ENCODE data around the gene TRIM37. TPM values are rescaled to one million over a fixed set of nuclear protein-coding genes. Genes with fewer than 3 reads are reported as not detected.
A peak's percentile ranks its signal among the peaks of the same experiment; 100 is the strongest.
"Not testable (repeated sequence)": the region's sequence is repeated elsewhere in the genome, so short reads cannot be mapped to it uniquely, and the experiment has no call there.

Gene TRIM37
- total RNA-seq, 1 experiment from 2014 or later = 34.1 TPM

GRCh38 chr17:59124665-59125064 is 18.0 kb upstream of the TRIM37 start:
- DNase-seq (ENCODE audit: low spot score) = no peak
- in situ Hi-C loops (cut with HindIII; ENCODE audit: low sequenced_read_pairs) = no loop called here

DNA sequence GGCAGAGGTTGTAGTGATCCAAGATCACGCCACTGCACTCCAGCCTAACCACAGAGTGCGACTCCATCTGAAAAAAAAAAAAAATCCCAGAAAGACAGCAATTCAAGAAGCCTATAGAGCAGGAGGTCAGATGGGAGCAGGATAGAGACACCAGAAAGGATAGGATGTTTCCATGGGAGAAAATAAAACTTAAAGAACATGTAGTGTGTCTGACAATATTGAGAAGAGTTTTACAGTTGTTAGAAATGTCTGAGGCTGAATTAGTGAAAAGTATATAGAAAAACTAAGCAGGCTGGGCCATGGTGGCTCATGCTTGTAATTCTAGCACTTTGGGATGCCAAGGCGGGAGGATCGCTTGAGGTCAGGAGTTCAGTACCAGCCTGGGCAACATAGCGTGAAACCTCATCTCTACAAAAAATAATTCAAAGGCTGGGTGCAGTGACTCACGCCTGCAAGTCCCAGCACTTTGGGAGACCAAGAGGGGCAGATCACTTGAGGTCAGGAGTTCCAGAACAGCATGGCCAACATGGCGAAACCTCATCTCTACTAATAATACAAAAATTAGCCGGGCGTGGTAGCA is 15.3 kb upstream of the TRIM37 start:
- in situ Hi-C loops (cut with HindIII; ENCODE audit: low sequenced_read_pairs) = no loop called here
- DNase-seq (ENCODE audit: low spot score) = no peak

DNA sequence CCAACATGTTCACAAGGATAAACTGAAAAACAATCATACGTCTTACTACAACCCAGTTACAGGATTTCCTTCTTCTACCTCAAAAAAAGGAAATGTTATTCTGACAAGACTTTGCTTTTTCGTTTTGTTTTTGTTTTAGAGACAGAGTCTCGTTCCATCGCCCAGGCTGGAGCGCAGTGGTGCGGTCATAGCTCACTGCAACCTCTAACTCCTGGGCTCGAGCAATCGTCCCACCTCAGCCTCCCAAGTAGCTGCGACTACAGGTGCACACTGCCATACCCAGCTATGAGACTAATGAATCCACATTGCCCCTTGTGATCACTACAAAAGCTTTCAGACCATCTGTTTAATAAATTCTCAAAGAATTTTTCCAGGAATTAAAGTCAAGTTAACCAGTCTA is 8.8 kb upstream of the TRIM37 start:
- DNase-seq (ENCODE audit: low spot score) = no peak
- in situ Hi-C loops (cut with HindIII; ENCODE audit: low sequenced_read_pairs) = no loop called here

- in situ Hi-C loops (cut with HindIII; ENCODE audit: low sequenced_read_pairs) = no loop called here
- no peak for DNase-seq (ENCODE audit: low spot score)
These were observed 4.9 kb upstream of the TRIM37 start for GRCh38 chr17:59111539-59111938.

DNA sequence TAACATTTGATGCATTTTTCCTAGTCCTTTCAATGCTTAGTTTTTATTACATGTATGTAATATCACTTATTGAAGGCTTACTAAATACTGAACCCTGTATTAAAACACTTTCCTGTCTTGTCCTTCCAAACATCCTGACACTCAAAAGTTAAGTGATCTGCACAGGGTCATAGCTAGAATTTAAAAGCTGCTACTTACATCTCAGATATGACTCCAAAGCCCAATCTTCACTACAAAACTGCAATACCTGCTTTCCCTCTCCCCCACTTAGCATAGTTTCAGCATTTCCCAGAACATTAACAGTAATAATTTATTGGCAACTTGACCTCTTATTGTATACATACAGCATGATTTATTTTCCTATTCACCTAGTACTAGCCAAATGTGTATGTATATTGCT is 4.3 kb upstream of the TRIM37 start:
- in situ Hi-C loops (cut with HindIII; ENCODE audit: low sequenced_read_pairs) = no loop called here
- DNase-seq (ENCODE audit: low spot score) = no peak

GRCh38 chr17:59108400-59109102 is 1.9 kb upstream of the TRIM37 start:
- in situ Hi-C loops (cut with HindIII; ENCODE audit: low sequenced_read_pairs) = no loop called here
- no peak for DNase-seq (ENCODE audit: low spot score)

DNA sequence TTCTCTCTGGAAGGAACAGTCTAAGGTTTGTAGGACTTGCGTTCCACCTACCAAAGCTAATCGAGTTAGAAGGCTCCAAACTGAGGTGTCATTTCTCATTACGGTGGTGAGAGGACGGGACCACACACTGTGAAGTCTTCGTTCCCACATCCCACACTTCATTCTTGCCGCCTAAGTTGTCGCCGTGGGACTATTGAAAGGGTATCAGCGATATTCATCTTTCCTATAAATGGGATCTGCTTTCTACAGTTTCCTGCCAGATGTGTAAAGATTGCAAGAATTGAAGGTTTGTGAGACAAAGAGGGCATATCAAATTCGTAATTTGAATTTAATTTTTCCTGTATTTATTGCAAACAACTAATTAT is 608 bp upstream of the TRIM37 start:
- no peak for DNase-seq (ENCODE audit: low spot score)
- in situ Hi-C loops (cut with HindIII; ENCODE audit: low sequenced_read_pairs) = no loop called here

DNA sequence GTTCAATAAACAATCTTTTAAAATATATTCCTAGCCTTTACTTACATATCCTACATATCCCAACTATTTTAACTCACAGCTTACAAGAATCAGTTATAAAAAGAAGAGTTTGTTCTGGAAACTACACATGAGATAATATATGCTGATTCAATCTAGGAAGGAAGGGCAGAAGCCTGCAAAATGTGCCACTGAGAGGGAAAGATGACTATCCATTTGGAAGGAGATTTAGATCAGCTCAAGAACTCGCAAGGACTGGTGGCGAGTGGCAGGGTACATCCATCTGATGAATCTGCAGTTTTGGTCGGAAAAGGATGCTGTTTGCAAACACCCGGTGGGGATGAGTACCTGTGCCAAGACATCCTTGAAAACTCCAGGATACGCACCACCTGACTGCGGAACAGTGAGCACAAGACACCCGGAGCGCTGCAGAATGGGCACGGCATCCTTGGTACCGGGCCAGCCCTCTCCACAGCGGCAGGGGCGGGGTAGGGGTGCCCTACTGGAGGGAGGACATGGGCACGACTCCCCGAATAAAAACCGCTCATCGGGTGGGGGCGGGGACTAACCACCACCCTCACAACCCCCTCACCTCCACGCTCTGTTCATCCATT is 723 bp downstream of the TRIM37 start:
- DNase-seq (ENCODE audit: low spot score) = peak; percentile 78
- in situ Hi-C loops (cut with HindIII; ENCODE audit: low sequenced_read_pairs) = no loop called here

GRCh38 chr17:59101178-59101577 is 5.5 kb downstream of the TRIM37 start:
- in situ Hi-C loops (cut with HindIII; ENCODE audit: low sequenced_read_pairs) = no loop called here
- DNase-seq (ENCODE audit: low spot score) = no peak

DNA sequence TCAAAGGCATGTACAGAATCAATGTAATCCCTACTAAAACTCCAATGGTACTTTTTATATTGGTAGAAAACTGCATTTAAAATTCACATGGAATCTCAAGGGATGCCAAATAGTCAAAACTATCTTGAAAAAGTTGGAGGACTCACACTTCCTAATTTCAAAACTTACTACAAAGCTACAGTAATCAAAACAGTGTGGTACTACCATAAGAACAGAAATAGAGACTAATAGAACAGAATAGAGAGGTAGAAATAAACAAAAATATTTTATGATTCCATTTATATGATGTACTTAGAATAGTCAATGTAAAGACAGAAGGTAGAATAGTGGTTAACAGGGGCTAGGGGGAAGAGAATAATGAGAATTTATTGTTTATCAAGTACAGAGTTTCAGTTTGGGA is 8.8 kb downstream of the TRIM37 start:
- in situ Hi-C loops (cut with HindIII; ENCODE audit: low sequenced_read_pairs) = no loop called here
- no peak for DNase-seq (ENCODE audit: low spot score)

DNA sequence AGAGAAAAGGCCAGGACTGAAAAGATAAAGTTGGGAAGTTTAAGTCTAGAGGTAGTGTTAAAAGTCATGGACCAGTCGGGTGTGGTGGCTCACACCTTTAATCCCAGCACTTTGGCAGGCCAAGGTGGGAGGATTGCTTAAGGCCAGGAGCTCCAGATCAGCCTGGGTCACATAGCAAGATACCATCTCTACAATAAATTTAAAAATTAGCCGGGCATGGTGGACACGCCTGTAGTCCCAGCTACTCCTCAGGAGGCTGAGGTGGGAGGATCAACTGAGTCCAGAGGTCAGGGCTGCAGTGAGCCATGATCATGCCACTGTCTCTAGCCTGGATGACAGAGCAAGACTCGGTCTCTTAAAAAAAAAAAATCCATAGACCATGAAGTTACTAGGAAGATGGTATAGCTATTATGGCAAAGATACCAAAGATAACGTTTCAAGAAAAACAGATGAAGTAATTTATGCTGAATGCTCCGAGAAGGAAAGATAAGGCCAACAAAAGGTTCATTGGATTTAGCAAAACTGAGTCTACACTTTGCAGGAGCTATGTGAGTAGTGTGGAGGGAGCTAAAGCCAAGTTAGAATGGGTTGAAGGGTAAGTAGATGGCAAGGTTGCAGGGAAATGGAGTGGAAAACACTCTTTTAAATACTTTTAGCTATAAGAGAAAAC is 11.7 kb downstream of the TRIM37 start:
- in situ Hi-C loops (cut with HindIII; ENCODE audit: low sequenced_read_pairs) = no loop called here
- no peak for DNase-seq (ENCODE audit: low spot score)

DNA sequence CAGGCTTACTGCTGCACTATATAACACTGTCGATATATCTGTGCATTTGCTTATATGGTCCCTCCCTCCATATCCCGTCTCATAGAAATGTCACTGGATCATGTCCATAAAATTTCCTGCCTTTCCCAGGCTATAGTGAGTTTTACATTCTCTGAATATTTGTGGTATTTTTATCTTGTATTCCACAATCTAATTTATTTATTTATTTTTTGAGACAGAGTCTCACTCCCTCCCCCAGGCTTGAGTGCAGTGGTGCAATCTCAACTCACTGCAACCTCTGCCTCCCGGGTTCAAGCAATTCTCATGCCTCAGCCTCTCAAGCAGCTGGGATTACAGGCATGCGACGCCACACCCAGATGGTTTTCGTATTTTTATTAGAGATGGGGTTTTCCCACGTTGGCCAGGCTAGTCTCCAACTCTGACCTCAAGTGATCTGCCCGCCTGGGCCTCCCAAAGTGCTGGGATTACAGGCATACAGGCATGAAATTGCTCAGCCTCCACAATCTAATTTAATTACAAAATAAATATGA is 12.9 kb downstream of the TRIM37 start:
- DNase-seq (ENCODE audit: low spot score) = no peak
- in situ Hi-C loops (cut with HindIII; ENCODE audit: low sequenced_read_pairs) = no loop called here

- DNase-seq (ENCODE audit: low spot score) = no peak
- in situ Hi-C loops (cut with HindIII; ENCODE audit: low sequenced_read_pairs) = no loop called here
These were observed 13.5 kb downstream of the TRIM37 start for GRCh38 chr17:59093145-59093701.

- DNase-seq (ENCODE audit: low spot score); in situ Hi-C loops (cut with HindIII; ENCODE audit: low sequenced_read_pairs): not testable (repeated sequence)
These were observed 16.1 kb downstream of the TRIM37 start for GRCh38 chr17:59090593-59090992.

DNA sequence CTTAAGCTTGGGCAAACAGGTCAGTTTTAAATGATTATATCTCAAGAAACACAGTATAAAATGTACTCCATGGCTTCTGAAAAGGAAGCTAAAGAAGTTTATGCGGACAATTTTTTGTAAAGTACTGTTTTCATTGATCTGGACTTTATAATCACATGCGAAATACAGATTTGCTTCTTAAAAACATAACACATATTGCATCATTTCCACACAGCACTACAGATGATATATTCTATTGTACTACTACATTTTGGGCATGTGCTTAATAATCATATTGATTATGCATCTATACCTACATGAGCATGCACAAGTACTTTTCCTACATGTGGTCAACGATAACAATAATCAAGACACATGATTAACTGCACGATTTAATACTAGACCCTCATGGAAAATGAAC is 22.5 kb downstream of the TRIM37 start:
- in situ Hi-C loops (cut with HindIII; ENCODE audit: low sequenced_read_pairs) = no loop called here
- no peak for DNase-seq (ENCODE audit: low spot score)

DNA sequence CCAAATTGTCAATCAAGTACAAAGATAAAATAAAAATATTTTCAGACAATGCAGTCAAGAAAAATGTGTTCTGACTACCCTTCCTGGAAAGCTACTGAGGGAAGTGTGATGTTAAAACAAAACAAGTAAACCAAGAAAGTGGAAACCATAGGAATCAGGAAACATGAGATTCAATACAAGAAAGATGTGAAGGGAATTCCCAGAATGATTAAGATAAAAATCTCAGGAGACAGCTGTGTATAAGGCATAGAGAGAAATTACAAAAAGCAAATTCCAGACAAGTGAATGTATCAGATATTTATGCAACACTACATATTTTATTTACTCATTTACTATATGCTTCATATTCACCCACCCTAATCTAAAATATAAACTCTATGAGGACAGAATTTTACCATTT is 32.2 kb downstream of the TRIM37 start:
- in situ Hi-C loops (cut with HindIII; ENCODE audit: low sequenced_read_pairs) = no loop called here
- DNase-seq (ENCODE audit: low spot score) = no peak

DNA sequence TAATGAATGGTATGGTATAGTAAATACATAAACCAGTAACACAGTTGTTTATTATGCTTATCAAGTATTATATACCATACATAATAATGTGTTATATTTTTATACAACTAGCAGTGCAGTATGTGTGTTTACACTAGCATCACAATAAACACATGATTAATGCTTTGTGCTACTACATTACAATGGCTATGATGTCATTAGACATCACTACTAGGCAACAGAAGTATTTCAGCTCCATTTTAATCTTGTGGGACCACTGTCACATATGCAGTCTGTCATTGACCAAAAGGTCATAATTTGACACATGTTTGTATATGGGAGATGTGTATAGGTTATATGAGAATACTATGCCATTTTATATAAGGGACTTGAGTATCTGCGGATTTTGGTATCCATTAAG is 32.7 kb downstream of the TRIM37 start:
- DNase-seq (ENCODE audit: low spot score) = no peak
- in situ Hi-C loops (cut with HindIII; ENCODE audit: low sequenced_read_pairs) = no loop called here

- in situ Hi-C loops (cut with HindIII; ENCODE audit: low sequenced_read_pairs) = no loop called here
- no peak for DNase-seq (ENCODE audit: low spot score)
These were observed 36.8 kb downstream of the TRIM37 start for GRCh38 chr17:59069856-59070255.

- in situ Hi-C loops (cut with HindIII; ENCODE audit: low sequenced_read_pairs) = no loop called here
- DNase-seq (ENCODE audit: low spot score) = no peak
These were observed 38.9 kb downstream of the TRIM37 start for GRCh38 chr17:59067756-59068155.

DNA sequence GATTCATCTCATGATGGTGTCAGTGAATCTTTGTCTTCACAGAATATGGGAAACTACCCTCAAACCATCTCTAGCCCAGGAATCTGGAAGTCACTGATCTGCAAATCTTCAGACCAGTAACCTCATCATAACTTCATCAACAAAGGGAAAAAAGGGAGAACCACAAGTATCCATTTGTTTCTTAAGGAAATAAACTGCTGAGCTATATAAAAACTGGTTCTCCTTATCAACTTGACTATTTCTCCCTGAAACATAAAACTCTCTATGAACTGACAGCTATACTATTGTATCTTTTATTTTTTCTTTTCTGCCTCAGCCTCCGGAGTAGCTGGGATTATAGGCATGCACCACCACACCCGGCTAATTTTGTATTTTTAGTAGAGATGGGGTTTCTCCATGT is 39.3 kb downstream of the TRIM37 start:
- in situ Hi-C loops (cut with HindIII; ENCODE audit: low sequenced_read_pairs) = no loop called here
- no peak for DNase-seq (ENCODE audit: low spot score)
